ENCODE results near the gene CNOT8. TPM values are rescaled to one million over a fixed set of nuclear protein-coding genes. Genes with fewer than 3 reads are reported as not detected.

The CNOT8 gene
- total RNA-seq, 4 donors from 2014 or later, result 64.3 to 97.3 (median 78.9) TPM

DNA sequence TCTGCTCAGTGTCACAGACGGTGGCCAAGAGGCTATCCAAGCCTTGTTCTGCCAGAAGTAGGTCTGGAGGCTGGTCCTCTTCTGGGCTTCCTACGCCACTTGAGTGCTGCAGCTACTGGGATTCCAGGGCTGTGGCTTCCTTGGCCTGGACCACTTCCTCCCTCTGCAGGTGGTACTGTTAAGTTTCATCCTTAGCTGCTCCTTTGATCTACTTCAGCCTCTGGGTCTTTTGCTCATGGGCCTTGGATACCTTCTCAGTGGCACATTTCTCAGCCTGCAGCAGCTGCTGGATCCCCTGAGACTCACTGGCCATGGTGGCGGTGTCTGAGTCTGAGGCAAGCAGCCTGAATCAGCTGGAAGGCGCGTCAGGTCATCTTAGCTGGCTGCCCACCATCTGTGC, 10.3 kb downstream of the CNOT8 start:
- Histone ChIP-seq H3K4me1 (peaks cover 0 to 16% (median 5%) of the 10 kb centered on the region in 4 donors), H3K27me3 (no peaks in the 10 kb centered on the region), H3K36me3 (peaks cover 0 to 46% (median 23%) of the 10 kb centered on the region in 4 donors), H3K27ac (no peak overlapping the region), H3K4me3 (no peak overlapping the region), H3K9me3 (no peaks in the 10 kb centered on the region)
- DNase-seq, result no peak
- no peak for TF ChIP-seq POLR2A (IDR thresholded peaks at IDR 0.05)
- TF ChIP-seq, protein P1, sequence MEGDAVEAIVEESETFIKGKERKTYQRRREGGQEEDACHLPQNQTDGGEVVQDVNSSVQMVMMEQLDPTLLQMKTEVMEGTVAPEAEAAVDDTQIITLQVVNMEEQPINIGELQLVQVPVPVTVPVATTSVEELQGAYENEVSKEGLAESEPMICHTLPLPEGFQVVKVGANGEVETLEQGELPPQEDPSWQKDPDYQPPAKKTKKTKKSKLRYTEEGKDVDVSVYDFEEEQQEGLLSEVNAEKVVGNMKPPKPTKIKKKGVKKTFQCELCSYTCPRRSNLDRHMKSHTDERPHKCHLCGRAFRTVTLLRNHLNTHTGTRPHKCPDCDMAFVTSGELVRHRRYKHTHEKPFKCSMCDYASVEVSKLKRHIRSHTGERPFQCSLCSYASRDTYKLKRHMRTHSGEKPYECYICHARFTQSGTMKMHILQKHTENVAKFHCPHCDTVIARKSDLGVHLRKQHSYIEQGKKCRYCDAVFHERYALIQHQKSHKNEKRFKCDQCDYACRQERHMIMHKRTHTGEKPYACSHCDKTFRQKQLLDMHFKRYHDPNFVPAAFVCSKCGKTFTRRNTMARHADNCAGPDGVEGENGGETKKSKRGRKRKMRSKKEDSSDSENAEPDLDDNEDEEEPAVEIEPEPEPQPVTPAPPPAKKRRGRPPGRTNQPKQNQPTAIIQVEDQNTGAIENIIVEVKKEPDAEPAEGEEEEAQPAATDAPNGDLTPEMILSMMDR (IDR thresholded peaks at IDR 0.05), result peak in 1 of 5 experiments; percentile 9
- intact Hi-C loops (cut with DNase I; ENCODE audit: low total_unique reads) (no loop called here), in situ Hi-C loops (cut with MboI; ENCODE audit: low pct_ligation_motif_present in 1 of 4, low pct_unique_long_range_greater_than_20kb in 1 of 4, low sequenced_read_pairs in 3 of 4) (no loop called here)
- WGBS, 2 donors (ENCODE audit: low coverage in 1 of 2), result 75 to 89% methylated on average over 2 to 5 of the region's 5 CpGs

DNA sequence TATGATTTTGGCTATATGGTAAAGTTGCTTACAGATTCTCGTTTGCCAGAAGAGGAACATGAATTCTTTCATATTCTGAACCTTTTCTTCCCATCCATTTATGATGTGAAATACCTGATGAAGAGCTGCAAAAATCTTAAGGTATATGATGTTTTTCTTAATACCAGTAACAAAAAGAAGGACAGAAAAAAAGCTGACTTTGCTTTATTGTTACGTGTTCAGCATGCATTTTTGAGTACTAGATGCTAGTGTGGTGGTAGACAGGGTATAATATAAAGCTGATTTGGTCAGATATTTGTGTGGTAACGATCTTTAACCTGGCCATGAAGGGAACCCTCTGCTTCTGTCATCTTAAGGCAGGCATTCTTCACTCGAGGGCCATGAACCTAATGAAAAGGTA, 13.3 kb downstream of the CNOT8 start:
- intact Hi-C loops (cut with DNase I; ENCODE audit: low total_unique reads) (no loop called here), in situ Hi-C loops (cut with MboI; ENCODE audit: low pct_ligation_motif_present in 1 of 4, low pct_unique_long_range_greater_than_20kb in 1 of 4, low sequenced_read_pairs in 3 of 4) (no loop called here)
- H3K36me3 ChIP-seq, result peaks cover 0 to 59% (median 30%) of the 10 kb centered on the region in 4 donors
- no peak overlapping the region for H3K27ac ChIP-seq
- no peak for DNase-seq
- no peaks in the 10 kb centered on the region for H3K9me3 ChIP-seq
- H3K27me3 ChIP-seq, result no peaks in the 10 kb centered on the region
- TF ChIP-seq, protein P1 (IDR thresholded peaks at IDR 0.05), result no peak
- no peak for TF ChIP-seq POLR2AphosphoS5 (IDR thresholded peaks at IDR 0.05)
- TF ChIP-seq POLR2A (IDR thresholded peaks at IDR 0.05), result no peak
- no peak for TF ChIP-seq EP300 (IDR thresholded peaks at IDR 0.05; ENCODE audit: low read depth)
- WGBS, 2 donors (ENCODE audit: low coverage in 1 of 2), result 86 to 89% methylated on average over 4 of the region's 4 CpGs
- H3K4me1 ChIP-seq, result peaks cover 0 to 9% (median under 1%) of the 10 kb centered on the region in 4 donors
- no peak overlapping the region for H3K4me3 ChIP-seq

DNA sequence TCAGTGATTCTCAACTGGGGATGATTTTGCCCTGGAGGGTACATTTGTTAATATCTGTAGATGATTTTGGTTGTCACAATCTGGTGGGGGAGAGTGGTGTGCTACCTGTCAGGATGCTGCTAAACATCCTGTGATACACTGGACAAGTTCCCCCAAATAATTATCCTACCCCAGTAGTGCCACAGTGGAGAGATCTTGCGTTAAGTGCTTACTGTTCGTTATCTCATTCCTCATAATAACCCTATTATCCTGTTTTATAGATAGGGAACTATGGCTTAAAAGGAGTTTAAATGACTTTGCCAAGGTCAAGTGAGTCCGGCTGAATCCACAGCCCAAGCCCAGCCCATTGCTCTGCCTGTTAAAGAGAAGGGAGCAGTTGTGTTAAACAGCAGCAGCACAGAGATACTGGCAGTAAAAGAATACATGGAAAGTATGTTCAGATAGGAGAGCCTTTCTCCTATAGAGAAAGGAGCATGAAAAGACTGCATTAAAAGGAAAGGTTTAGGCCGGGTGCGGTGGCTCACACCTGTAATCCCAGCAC, 15.4 kb downstream of the CNOT8 start:
- no peak for TF ChIP-seq POLR2AphosphoS5 (IDR thresholded peaks at IDR 0.05)
- TF ChIP-seq, protein P1 (IDR thresholded peaks at IDR 0.05), result no peak
- no peak for TF ChIP-seq EP300 (IDR thresholded peaks at IDR 0.05; ENCODE audit: low read depth)
- TF ChIP-seq POLR2A (IDR thresholded peaks at IDR 0.05), result no peak
- Histone ChIP-seq H3K27ac (peak overlapping the region in 3 of 4 donors; percentile 3 to 39 (median 19)), H3K9me3 (peaks cover 6% of the 10 kb centered on the region in 2 donors), H3K36me3 (peaks cover 0 to 60% (median 32%) of the 10 kb centered on the region in 4 donors), H3K4me3 (no peak overlapping the region), H3K4me1 (peaks cover 0 to 8% (median 0%) of the 10 kb centered on the region in 4 donors), H3K27me3 (no peaks in the 10 kb centered on the region)
- DNase-seq, result no peak
- in situ Hi-C loops (cut with MboI; ENCODE audit: low pct_ligation_motif_present in 1 of 4, low pct_unique_long_range_greater_than_20kb in 1 of 4, low sequenced_read_pairs in 3 of 4) (no loop called here), intact Hi-C loops (cut with DNase I; ENCODE audit: low total_unique reads) (no loop called here)
- WGBS, 2 donors (ENCODE audit: low coverage in 1 of 2), result 76 to 83% methylated on average over 5 of the region's 5 CpGs

DNA sequence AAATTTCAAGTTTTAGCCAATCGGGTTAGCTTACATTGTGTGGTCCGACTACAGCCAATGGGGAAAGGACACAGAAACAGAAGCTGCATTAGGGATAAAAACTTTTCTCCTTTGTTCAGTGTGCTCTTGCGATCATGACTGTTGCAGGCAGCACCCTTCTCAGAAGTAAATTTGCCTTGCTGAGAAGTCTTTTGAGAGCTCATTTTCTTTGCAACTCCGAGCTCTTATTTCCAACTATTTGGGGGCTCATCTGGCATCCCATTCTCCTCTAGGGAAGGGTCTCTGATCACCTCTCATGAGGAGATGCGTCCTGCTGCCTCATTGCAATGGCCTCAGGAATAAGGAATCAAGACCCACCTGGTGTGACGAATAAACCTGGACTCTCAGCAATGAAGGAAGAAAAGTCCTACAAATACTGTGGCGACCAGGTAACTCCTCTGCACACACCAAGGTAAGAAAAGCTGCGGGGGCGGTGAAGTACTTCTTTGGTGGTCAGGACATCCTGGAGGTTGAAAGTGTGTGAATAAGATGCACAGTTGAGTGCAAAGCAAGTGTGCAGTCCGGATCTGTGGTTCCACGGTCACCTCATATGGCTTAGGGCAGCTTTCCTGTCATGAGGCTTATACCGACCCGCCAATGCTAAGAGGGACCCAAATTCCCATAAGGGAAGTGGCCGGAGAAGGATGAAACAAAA, 20.4 kb downstream of the CNOT8 start:
- no peak overlapping the region for H3K4me3 ChIP-seq
- H3K9me3 ChIP-seq, result peaks cover 11 to 13% of the 10 kb centered on the region in 2 donors
- no peak overlapping the region for H3K27ac ChIP-seq
- no peak for DNase-seq
- peaks cover 0 to 6% (median 0%) of the 10 kb centered on the region in 4 donors for H3K4me1 ChIP-seq
- intact Hi-C loops (cut with DNase I; ENCODE audit: low total_unique reads) (no loop called here), in situ Hi-C loops (cut with MboI; ENCODE audit: low pct_ligation_motif_present in 1 of 4, low pct_unique_long_range_greater_than_20kb in 1 of 4, low sequenced_read_pairs in 3 of 4) (no loop called here)
- peaks cover 0 to 39% (median 17%) of the 10 kb centered on the region in 4 donors for H3K36me3 ChIP-seq
- no peaks in the 10 kb centered on the region for H3K27me3 ChIP-seq
- WGBS, 2 donors (ENCODE audit: low coverage in 1 of 2), result 95 to 100% methylated on average over 5 to 14 of the region's 14 CpGs
- TF ChIP-seq EP300 (IDR thresholded peaks at IDR 0.05; ENCODE audit: low read depth) (no peak), POLR2A (IDR thresholded peaks at IDR 0.05) (no peak), POLR2AphosphoS5 (IDR thresholded peaks at IDR 0.05) (no peak)
- TF ChIP-seq, protein P1 (IDR thresholded peaks at IDR 0.05), result no peak
